ENCODE data around the gene TMEM52. TPM values are rescaled to one million over a fixed set of nuclear protein-coding genes. Genes with fewer than 3 reads are reported as not detected.

TMEM52 gene
- total and polyA plus RNA-seq, 2 donors (not counting 3 experiments of a cell fraction or from before 2014, with no cell fraction given) = 1.6 to 1.7 TPM

- CTCF ChIA-PET = interaction anchor here (1.4 kb wide), 1 partner anchor 8 kb away, joined by 5 read pairs; no protein-coding TSS in a partner anchor
Observed at GRCh38 chr1:1914101-1914970, 4.7 kb downstream of the TMEM52 start.

More at GRCh38 chr1:1914101-1914970, 4.7 kb downstream of the TMEM52 start:
- Histone ChIP-seq H3K9me1 (replicated peaks; ENCODE audit: control insufficient read depth, extremely low read depth, insufficient read depth, low read length) (no peaks in the 10 kb centered on the region), H3K9ac (replicated peaks; ENCODE audit: extremely low read depth, insufficient read depth, low read length) (no peak overlapping the region), H3K4me3 (replicated peaks in 1 of 3; ENCODE audit: insufficient read depth in 1 of 3, low read depth in 1 of 3, low read length in 3 of 3) (no peak overlapping the region), H3K4me1 (ENCODE audit: control insufficient read depth, extremely low read depth, insufficient read depth, low read length) (peaks cover 9% of the 10 kb centered on the region), H3K27ac (ENCODE audit: insufficient read depth, low read depth, low read length) (no peak overlapping the region), H3K9me3 (replicated peaks; ENCODE audit: control insufficient read depth, insufficient read depth, low read length) (no peaks in the 10 kb centered on the region), H3K27me3 (ENCODE audit: control insufficient read depth in 2 of 2, insufficient read depth in 2 of 2, low read length in 2 of 2) (no peaks in the 10 kb centered on the region), H2AFZ (ENCODE audit: low read depth, low read length) (no peak overlapping the region), H3K79me2 (ENCODE audit: control insufficient read depth, insufficient read depth, low read length) (no peaks in the 10 kb centered on the region), H3K36me3 (ENCODE audit: control insufficient read depth in 2 of 2, extremely low read depth in 1 of 2, insufficient read depth in 2 of 2, low read length in 2 of 2) (no peaks in the 10 kb centered on the region), H4K20me1 (replicated peaks; ENCODE audit: control insufficient read depth, extremely low read depth, insufficient read depth, low read length) (no peaks in the 10 kb centered on the region), H3K4me2 (ENCODE audit: insufficient read depth, low read length) (no peak overlapping the region)
- no TSS peak for BruUV-seq (replicated peaks)
- TF ChIP-seq GATA2 (IDR thresholded peaks at IDR 0.05; ENCODE audit: insufficient read depth, insufficient read length, low read depth, low read length) (no peak), POLR2A (IDR thresholded peaks at IDR 0.05; ENCODE audit: low read depth, low read length) (no peak), FOS (IDR thresholded peaks at IDR 0.05; ENCODE audit: borderline replicate concordance, insufficient read depth, low read length) (no peak), MYC (IDR thresholded peaks at IDR 0.05; ENCODE audit: low read depth, low read length) (no peak), JUN (IDR thresholded peaks at IDR 0.05; ENCODE audit: borderline replicate concordance, insufficient read depth, insufficient read length, low read depth) (no peak)
- TF ChIP-seq, protein P1, sequence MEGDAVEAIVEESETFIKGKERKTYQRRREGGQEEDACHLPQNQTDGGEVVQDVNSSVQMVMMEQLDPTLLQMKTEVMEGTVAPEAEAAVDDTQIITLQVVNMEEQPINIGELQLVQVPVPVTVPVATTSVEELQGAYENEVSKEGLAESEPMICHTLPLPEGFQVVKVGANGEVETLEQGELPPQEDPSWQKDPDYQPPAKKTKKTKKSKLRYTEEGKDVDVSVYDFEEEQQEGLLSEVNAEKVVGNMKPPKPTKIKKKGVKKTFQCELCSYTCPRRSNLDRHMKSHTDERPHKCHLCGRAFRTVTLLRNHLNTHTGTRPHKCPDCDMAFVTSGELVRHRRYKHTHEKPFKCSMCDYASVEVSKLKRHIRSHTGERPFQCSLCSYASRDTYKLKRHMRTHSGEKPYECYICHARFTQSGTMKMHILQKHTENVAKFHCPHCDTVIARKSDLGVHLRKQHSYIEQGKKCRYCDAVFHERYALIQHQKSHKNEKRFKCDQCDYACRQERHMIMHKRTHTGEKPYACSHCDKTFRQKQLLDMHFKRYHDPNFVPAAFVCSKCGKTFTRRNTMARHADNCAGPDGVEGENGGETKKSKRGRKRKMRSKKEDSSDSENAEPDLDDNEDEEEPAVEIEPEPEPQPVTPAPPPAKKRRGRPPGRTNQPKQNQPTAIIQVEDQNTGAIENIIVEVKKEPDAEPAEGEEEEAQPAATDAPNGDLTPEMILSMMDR (IDR thresholded peaks at IDR 0.05; ENCODE audit: extremely low read depth in 1 of 2, insufficient read depth in 1 of 2, low read depth in 1 of 2, low read length in 2 of 2) = no peak
- TF ChIP-seq, protein P2, sequence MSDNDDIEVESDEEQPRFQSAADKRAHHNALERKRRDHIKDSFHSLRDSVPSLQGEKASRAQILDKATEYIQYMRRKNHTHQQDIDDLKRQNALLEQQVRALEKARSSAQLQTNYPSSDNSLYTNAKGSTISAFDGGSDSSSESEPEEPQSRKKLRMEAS (IDR thresholded peaks at IDR 0.05; ENCODE audit: insufficient read depth, insufficient read length) = no peak
- DNase-seq (ENCODE audit: low read depth, low spot score) (no peak), FAIRE-seq (no peak)
- POLR2A ChIA-PET = no interaction called here
- dilution Hi-C loops (cut with MboI; ENCODE audit: extremely low pct_ligation_motif_present, low sequenced_read_pairs) (no loop called here), intact Hi-C loops (cut with micrococcal nuclease) (loop anchor here (10.0 kb wide), 1 partner anchor 220 kb away; no protein-coding TSS in a partner anchor)
